Activated CD4-positive, alpha-beta T cell treated with anti-CD3 and anti-CD28 coated beads, Interleukin-2, amount 50 U/mL, for 48 hours (primary cell): ENCODE data around the gene ALDH3A2.

Experiments
- DNase-seq, 2 experiments: peaks; one replicate each; pipeline ENCODE4 v3.0.0-alpha.2; 2020

ALDH3A2 gene

DNA sequence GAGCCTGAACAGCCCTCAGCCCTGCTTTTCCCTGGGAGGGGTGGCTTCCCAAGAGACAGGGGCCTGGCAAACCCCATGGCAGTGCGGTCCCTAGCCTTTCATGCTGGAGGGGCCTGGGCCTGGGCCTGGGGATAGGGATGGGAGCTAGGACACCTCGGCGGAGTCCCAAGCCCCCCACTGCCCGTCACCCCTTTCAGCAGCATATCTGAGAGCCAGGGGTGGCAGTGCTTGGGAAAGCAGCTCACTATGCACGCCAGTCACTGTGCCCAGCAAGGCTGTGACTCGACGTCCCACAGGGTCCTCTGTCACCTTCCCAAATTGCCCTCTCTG is 68.4 kb downstream of the ALDH3A2 start:
- no peak for DNase-seq

DNA sequence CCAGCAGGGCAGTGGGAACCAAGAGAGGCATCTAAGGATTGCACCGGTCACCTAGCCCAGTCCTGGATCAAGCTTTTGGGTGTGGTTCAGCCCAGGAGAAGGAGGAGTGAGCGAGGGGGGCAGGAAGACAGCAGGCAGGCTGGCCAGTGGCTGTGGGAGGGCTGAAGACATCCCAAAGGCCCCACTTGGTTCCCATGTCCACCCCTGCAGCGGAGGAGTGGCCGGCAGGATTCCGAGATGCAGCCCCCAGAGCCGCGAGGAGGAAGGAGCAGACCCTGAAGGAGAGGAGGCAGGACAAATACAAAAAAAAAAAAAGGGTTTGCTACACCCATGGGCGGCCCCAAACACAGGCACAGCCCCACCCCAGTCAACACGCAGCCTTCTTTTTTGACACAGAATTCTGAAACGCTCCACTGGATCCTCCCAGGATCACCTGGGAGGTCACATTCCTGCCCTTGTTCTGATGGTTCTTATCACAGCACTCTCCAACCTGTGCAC is 68.9 kb downstream of the ALDH3A2 start:
- no peak for DNase-seq

DNA sequence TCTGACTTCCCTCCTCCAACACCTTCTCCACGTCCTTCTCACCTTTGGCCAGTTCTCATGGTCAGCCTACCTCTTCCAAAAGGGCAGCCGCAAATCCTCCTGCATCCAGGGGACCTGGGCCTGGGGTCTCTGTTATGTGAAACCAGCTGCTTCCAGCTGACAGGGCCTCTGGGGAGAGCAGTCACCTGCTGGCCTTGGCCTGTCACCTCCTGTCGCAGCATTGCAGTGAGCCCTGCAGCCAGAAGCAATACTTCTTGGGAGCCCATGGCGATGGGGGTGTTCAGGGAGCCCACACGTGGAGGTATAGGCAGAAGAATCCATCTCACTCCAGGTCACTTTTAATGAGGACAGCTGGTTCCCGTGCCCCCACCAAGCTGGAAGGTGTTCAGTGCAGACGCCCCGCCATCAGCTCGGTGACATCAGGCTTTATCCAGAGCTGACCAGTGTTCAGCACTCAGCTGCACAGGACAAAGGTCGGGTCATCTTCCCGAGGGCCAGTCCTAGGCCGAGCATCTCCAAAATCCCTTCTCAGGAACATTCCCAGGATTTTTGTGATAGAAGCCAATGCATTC is 69.6 kb downstream of the ALDH3A2 start:
- DNase-seq = no peak

DNA sequence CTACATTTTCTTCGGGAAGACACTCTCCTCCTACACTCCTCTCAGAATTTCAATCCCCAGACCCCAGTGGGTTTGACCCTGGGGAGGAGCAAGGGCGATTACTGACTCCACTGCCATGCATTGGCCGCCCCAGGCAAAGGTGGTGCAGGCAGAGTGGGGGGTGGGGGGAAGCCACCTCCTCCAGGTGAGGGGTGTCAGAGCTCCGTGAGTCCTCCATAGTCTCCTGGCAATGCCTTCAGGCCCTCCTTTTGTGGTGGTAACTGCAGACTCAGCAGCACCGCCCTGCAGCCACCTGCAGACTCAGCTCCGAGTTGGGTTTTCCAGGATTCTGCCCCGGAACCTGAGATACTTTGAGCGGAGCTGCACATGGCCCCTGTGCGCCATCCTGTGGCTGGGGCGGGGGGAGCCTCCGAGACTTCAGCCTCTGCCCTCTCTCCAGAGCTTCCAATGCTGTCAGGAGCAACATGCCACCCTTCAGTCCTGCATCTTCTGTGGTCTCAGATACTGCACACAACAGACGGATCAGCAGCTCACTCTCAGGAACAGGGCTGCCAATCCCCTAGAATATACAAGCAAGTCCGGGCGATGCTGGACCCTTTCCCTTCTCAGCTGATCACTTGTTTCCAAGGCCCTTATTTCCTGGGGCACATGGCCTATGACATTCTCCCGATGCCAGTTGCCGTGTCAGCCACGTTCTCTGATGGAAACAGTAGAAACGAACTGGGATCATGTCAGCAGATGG is 70.2 kb downstream of the ALDH3A2 start:
- DNase-seq = no peak

DNA sequence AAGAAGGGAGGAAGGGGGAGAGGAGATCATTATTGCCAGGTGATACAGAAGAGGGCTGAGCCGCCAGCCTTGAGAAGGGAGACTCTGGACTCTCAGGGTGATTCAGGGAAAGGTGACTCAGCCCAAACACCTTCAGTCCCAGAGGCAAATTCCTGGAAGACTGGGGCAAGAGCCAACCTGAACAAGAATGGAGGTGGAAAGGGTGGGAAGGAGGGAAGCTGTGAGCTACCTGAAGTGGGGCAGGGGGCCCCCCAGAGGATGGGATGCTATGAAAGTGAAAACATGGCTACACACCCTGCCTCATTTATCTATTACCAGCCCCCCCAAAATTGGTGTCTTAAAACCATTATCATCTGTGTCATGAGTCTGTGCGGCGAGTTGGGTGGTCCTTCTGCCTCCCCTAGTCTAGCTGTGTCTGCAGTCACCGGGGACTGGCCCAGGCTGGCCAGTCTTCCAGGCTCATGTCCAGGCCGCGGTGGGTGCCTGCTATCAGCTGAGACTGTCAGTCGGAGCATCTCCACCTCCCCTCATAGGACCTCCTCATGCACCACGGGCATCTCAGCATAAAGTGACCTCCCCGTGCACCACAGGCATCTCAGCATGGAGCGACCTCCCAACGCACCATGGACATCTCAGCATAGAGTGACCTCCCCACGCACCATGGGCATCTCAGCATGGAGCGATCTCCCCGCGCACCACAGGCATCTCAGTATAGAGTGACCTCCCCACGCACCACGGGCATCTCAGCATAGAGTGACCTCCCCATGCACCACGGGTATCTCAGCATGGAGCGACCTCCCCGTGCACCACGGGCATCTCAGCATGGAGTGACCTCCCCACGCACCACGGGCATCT is 71.0 kb downstream of the ALDH3A2 start:
- DNase-seq = no peak

DNA sequence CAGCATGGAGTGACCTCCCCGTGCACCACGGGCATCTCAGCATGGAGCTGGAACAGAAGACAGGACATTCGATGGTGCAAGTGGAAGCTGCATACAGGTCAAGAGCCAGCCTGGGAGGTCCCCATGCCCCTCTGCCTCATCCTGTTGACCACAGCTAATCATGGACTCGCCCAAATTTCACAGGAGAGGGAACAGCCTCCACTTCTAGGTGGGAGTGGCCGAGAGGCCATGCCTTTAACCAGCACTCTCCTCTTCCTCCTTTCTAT is 71.6 kb downstream of the ALDH3A2 start:
- no peak for DNase-seq

DNA sequence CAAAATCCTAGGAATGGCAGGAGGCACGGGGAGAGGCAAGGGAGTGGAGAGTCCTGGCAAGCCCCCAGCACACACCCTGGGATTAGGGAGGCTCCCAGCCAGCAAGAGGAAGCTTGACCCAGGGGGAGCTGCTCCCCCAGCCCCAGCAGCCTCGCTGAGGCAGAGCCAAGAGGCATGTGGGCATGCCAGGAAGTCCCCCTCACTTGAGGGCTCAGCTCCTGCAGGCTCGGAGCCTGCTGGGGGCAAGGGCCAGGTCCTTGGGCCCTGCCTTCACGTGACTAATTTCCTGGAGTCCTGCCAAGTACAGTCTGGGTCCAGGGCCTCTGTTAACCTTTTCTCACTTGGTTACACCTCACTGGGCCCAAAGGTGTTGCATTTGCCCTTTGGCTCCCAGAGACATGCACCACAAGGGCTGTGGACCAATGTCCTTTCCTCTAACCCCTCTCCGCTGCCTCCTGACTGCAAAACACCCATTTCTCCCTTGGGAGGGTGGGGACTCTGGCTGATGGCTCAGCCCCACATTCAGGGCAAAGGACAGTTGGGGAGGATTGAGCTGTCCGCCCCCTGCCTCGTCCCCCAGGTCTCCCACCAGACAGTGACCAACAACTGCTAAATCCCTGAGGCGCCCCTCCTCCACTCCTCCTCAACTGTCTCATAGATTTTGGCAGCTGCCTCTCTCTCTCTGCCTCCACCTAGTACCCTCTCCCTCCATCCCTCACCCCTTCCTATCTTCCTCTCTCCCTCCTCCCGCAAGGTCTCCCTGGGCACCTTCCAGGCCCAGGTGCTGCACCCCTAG is 72.3 kb downstream of the ALDH3A2 start:
- DNase-seq = no peak

DNA sequence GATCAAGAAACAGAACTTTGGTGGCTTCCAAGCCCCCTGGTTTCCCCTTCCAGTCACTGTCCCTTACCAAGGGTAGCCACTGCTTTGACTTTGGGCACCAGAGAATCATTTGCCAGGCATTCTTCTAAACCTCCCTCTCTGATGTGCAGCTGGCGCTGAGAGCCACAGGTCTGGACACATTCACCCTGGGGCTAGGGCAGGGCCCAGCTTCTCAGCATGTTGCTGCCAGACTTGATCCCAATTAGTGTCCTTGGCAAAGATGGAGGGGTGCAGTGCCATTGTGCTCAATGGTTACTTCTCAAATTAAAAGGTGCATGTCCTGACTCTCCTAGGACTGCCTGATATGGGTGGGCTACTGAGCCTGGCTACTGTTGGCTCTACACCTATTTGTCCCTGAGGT is 75.4 kb downstream of the ALDH3A2 start:
- DNase-seq = peak in 1 of 2 experiments; percentile 6

DNA sequence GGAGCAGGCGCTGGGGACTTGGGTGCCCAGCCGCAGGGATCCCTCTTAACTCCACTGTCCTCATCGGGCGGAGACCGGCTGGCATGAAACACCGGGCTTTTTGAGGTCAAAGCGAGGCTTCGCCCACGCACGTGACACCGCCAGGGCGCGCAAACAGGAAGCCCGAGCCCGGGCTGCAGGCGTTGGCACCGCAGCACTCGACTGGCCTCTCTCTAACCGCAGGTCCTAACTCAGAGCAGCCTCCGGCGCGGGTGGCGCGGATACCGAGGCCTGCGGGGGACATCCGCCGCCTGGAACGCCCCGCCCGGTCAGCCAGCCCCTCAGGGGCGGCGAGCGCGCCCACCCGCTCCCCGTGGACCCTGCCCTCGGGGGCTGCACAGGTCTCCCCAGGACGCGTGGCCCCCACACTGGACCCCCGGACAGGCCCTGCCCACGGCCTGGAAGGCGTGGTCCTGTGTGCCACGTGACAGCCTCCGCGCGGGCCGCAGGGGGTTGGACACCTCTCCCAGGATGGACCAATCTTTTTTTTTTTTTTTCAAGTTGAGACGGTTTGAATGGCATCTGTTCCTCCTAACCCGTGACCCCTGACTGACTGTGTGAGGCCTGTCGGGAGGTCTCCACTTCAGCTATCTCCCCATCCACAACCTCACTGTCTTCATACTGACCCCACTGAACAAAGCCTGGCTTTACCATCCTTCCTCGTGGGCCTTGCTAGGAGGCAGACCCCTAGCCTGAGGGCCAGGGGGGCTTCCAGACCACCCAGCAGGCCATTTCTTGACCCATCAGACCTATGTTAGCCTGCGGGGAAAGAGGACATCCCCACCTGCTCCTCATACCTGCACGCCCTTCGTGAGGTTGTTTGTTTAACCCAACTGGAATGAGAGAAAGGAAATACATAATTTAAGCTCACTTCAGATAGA is 76.2 kb downstream of the ALDH3A2 start:
- peak; percentile 62 to 69 for DNase-seq

DNA sequence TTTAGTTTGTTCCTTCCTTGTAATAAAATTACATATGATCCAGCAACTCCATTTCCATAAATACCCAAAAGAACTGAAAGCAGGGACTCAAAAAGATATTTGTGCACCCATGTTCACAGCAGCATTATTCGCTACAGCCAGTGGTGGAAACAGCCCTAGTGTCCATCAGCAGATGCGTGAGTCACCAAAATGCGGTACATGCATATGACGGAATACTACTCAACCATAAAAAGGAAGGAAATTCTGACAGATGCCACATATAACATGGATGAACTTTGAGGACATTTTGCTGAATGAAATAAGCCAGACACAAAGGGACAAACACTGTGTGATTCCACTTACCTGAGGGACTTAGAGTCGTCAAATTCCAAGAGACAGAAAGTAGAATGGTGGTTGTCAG is 76.9 kb downstream of the ALDH3A2 start:
- no peak for DNase-seq

DNA sequence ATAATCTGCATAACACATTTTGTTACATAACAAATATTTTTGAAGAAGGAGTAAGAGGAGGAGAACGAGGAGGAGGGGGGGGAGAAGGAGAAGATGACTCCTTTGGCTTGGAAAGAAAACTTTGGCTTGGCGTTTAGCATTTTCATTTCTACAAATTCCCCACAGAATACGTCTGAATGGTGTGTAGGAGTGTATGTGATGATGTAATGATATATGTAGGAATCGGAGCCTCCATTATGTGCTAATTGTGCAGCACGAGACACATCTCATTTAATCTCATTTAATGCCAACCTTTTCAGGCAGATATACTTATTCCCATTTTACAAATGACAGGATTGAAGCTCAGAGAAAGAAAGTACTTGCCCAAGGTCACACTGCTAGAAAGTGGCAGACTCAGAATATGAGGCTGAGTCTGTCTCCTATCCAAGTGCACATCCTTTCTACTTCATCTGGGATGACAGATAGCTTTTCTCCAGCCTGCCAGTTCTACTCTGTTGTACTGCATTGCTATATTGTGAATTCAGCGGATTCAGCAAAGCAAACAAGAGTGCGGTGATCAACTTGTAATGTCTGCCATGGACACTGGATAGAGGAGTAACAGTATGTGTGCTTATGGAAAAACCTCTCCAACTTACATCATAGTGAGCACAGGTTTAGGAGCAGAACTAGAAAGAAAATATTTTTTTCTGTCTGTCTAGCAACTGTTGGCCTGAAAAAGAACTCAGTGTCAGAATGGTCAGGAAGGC is 78.3 kb downstream of the ALDH3A2 start:
- DNase-seq = no peak
